ENCODE results near the gene GPC6.

GPC6 gene

DNA sequence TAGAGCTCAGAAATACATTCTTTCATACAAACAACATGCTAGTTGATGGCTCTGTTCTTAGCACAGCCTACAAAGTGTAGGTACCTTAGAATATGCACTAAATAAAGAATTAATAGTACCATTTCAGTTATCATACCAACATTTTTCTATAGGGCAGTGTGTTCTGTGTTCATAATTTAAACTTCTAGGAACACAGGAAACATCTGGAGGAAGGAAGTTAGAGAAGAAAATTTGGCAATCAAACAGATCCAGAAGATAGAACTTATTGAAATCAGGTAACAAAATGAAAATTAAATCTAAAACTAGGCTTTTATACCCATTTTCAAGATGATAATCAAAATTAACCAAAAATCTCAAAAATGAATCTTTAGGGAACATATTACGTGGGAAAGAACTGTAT, 725.3 kb downstream of the GPC6 start:
- DNase-seq: no peak

- no peak for DNase-seq
Measured at GRCh38 chr13:93953841-93954240, 727.2 kb downstream of the GPC6 start.

GRCh38 chr13:93955904-93956303, 729.3 kb downstream of the GPC6 start:
- DNase-seq: peak; percentile 16

DNA sequence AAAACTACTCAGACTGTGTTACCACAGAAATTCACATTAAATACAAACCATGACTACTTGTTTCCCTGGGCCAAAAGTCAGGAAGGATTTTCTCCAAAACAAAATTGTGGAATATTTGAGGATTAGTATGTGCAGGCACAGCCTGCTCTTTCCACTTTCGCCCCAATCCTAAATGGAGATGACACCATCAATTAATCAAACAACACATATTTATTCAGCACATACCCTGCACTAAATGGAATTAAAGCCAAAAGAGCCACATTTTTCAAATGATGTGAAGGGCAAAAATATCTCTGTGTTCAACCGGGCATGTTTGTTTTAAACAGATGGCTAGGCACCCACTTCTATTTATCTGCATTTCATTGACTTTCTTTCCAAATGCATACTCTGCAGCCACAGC, 729.8 kb downstream of the GPC6 start:
- no peak for DNase-seq

DNA sequence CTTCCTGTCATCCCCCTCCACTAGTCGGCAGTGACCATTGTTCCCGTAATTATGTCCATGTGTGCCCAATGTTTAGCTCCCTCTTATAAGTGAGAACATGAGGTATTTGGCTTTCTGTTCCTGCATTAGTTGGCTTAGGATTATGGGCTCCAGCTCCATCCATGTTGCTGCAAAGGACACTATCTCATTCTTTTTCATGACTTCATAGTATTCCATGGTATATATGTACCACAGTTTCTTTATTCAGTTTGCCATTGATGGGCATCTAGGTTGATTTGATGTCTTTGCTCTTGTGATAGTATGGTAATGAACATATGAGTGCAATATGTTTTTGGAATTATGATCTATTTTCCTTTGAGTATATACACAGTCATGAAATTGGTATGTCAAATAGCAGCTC, 730.8 kb downstream of the GPC6 start:
- DNase-seq: no peak

DNA sequence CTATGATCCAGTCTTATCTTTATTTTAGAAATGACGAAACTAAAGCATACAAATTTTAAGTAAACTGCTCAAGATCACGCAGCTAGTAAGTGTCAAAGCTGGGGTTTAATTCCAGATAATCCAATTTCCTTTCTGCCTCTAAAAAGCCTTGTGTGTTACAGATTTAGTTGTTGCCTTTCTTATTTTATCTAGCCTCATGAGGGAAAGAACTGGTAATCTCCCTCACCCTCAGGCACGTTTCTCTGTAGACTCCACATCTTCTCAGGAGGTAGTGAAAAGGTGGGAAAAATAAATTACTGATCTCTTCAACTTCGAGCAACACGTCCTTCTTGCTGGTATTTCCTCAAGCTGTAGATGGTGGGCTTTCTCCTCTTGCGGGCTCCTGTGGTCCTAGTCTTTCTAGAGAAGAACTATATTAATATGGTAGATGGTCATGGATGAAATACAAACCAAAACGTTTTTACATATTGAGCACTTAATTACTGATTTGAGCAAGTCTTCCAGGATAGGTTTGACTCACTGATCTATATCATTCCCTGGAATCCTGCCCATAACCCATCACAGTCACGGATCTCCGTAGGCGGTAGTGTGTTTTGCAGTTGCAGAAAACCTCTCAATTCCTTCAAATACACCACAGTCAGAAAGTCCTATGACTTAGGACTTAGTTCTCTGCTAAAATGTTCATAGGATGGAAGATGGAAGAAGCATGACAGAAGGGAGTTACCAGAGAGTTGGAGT, 733.4 kb downstream of the GPC6 start:
- DNase-seq: no peak

- peak; percentile 72 for DNase-seq
Measured at GRCh38 chr13:93963266-93964145, 736.9 kb downstream of the GPC6 start.

GRCh38 chr13:93964146-93964512, 737.5 kb downstream of the GPC6 start:
- DNase-seq: no peak

GRCh38 chr13:93965587-93965986, 739.0 kb downstream of the GPC6 start:
- no peak for DNase-seq

DNA sequence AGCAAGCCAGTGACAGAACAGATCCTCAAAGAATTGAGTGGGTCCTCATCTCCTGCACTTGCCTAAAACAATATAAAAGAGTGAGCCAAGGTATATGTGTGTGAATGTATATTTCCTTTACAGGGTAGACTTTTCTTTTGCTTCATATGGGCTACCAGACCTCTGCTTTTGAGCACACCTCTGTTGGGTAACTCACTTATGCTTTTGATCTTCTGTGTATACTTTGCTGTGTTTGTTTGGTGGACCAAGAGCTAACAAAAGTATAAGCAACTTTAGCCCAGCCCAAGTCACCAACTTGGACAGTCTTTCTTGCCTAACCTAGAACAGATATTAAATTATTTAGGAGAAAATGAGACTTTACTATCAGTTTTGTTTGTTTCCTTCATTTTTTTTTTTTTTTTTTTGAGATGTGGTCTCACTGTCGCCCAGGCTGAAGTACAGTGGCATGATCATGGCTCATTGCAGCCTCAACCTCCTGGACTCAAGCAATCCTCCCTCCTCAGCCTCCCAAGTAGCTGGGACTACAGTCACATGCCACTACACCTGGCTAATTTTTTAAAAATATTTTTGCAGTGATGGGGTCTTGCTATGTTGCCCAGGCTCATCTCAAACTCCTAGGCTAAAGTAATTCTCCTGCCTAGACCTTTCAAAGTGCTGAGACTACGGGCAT, 739.8 kb downstream of the GPC6 start:
- DNase-seq: peak; percentile 4

GRCh38 chr13:93967286-93967685, 740.7 kb downstream of the GPC6 start:
- peak; percentile 46 for DNase-seq

- DNase-seq: no peak
Measured at GRCh38 chr13:93975242-93975641, 748.6 kb downstream of the GPC6 start.

- DNase-seq: no peak
Measured at GRCh38 chr13:93976528-93976927, 749.9 kb downstream of the GPC6 start.

DNA sequence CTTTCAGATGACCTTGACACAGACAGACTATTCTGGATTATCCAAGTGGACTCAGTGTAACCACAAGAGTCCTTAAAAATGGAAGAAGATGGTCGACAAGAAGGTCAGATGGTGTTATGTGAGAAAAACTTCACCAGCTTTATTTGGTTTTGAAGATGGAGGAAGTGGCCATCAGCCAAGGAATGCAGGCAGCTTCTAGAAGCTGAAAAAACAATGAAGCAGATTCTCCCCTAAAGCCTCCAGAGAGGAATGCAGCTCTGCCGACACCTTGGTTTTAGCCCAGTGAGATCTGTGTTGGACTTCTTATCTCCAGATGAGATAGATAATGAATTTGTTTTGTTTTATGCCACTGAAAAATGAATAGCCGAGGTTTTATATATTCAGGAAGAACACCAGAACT, 751.4 kb downstream of the GPC6 start:
- DNase-seq: no peak

- DNase-seq: no peak
Measured at GRCh38 chr13:93981426-93981977, 754.9 kb downstream of the GPC6 start.

DNA sequence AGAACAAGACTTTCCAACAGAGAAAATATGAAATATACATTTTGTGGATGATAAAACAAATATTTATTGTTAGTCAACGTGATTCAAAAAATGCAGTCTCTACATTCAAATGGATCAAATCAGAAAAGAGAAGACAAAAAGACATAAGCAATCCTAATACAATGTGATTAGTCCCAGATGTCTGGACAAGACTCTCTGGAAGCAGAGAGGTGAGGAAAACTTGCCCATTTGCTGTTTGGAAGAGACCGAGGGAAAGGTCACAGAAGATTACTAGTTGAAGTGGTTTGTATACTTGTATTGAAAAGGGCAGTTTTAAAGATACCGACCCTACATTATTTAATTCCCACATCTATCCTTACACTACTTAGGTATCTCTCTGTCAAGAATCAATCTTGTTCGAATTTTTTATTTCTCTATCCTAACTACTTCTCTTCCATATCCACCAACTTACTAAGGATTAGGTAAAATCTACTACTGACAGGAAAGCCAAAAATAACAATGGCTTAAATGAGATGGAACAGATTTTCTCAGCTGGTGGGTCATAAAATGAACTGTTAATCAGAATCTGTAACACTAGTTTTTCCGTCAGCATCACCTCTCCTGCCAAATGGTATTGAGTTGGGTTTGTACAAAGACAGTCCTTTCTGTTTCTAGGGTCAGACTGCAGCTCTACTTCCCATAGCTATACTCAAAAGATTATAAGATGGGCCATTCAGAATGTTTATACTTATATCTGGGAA, 755.7 kb downstream of the GPC6 start:
- no peak for DNase-seq

GRCh38 chr13:93984052-93984451, 757.4 kb downstream of the GPC6 start:
- no peak for DNase-seq

- no peak for DNase-seq
Measured at GRCh38 chr13:93984876-93985275, 758.3 kb downstream of the GPC6 start.

DNA sequence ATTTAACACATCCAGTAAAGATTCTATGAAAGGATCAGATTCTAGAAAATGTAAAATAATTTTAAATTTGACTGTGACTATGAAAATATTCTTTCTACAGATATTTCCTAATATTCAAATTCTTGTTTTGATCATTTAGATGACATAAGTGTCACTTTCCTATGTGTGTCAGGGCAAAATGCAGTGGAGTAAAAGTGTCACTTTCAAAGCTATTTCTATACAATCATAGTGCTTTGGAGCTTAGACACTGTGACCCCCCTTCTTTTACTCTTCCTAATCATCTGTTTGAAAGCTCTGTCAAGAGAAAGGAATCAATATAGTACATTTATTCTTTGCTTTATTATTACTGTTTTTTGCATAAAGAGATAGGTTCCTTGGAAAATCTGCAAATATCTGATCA, 760.9 kb downstream of the GPC6 start:
- DNase-seq: no peak

DNA sequence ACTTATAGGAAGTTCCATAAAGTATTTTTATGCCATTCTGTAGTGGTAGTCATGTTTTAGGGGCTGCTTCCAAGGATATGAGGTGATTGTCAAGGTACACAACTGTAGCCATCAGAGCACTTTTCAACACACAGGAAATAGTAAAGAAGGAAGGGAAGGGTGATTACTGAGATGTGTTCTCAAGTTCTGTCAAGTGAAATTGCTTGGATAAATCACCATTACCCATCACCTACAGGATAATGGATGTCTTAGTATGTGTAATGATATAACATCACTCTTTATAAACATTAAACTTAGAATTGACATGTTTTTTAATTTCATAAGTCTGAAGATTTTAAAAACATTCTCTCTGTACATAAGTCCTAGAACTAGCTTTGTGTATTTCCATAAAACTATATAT, 765.0 kb downstream of the GPC6 start:
- no peak for DNase-seq

DNA sequence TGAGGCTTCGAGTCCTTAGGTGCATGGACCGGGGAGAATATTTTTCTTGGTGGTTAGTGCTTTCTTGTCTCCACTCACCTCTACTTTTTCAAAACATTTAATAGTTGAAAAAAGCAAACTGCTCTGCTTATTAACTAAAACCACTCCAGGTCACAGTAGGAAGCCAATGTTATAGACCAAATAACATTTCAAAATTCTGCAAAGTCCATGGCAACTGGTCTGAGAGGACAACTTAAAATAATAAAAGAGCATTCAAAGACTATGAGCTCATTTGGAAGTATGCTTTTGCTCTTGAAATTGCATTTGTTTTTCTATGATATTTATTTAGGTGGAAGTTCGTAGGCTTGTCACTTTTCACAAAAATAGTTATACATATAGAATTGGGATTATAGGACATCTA, 769.9 kb downstream of the GPC6 start:
- no peak for DNase-seq

GRCh38 chr13:94006296-94006695, 779.7 kb downstream of the GPC6 start:
- no peak for DNase-seq

DNA sequence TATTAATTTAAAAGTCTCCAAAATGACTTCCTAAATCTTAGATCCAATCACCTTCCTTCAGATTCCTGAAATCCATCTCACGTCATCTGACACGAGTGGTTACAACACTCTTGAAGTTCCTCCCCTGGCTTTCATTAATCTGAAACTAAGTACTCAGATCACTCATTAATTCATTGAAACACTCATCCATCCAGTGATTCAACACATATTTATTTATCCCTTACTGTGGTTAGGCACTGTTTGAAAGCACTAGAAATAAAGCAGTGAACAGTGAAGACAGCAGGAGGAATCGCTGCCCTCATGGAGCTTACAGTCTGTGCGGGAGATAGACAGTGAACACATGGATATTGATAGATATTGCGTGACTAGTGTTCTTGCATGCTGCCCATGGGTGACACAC, 780.5 kb downstream of the GPC6 start:
- DNase-seq: no peak
